Erythroblast (primary cell): Measurements from ENCODE around the gene HINFP.

Experiments
- GATA1 ChIP-seq: IDR thresholded peaks from 2 replicates; pipeline ENCODE4 v1.6.1; 2011; ENCODE audit warnings: low read depth, mild to moderate bottlenecking, control low read depth, low read length, moderate library complexity
- POLR2A ChIP-seq: IDR thresholded peaks from 2 replicates; pipeline ENCODE4 v1.6.1; 2011; ENCODE audit warnings: mild to moderate bottlenecking, low read length

DNA sequence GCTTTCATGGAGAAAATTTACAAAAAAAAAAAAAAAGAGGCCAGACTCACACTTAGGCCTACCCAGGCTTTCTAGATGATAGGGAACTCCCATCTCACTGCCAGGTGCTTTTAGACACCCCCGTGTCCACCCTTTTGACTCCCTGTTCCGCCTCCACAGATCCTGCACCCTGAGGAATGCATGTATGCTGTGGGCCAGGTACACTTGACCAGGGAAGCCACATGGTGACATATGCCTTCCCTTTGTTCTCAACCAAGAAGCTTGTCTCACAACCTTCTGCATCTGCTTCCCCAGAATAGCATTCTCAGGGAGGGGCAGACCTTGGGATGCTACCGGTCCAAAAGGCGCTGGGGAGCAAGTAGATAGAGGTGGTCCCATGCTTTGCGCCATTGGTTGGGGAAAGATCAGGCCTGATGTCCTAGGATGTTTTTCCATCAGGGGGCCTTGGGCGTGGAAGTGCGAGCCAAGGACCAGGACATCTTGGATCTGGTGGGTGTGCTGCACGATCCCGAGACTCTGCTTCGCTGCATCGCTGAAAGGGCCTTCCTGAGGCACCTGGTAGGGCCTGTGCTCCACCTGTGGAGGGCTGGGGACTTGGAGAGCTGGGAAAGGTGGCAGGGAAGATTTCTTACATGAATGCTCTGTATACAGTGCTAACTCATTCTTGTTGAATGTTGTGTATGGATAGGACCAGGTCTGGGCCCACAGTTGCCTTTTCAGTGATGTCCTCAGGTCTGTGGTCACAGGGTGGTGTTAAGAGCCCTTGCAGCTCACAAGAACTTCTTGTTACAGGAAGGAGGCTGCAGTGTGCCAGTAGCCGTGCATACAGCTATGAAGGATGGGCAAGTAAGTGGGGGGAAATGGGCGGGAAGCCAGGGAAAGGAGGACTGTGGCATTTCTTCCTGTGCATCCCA is 29.2 kb upstream of the HINFP start:
- TF ChIP-seq POLR2A (peak; percentile 21), GATA1 (no peak)
